K562 (cell line): Measurements from ENCODE around the gene VSIG1. TPM values are rescaled to one million over a fixed set of nuclear protein-coding genes. Genes with fewer than 3 reads are reported as not detected.
A peak's percentile ranks its signal among the peaks of the same experiment; 100 is the strongest.

Source experiments
- ATAC-seq: fragments of 200-7000 bp; cut with Tn5 transposase; 3 replicates; pipeline ENCODE4 v1.9.1; 2020; ENCODE audit warnings: moderate library complexity
- BruUV-seq: library from RNA; stranded (reverse); fragments of 400-500 nt; replicated peaks from 2 replicates; lab custom pipeline; 2021; lab: Mats Ljungman, UMichigan
- CTCF ChIA-PET: fragments of 300-600 bp; formaldehyde crosslinking; extraction: SDS; loops from one replicate; lab custom pipeline; 2021; ENCODE audit warnings: low intra/inter-chr PET ratio; lab: Yijun Ruan, JAX
- POLR2A ChIA-PET: fragments of 300-600, 350-650 bp; sonication (Branson Sonifier 250); formaldehyde crosslinking; extraction: SDS; loops from one replicate; lab custom pipeline; 2021; ENCODE audit warnings: antibody characterized with exemption, inconsistent platforms; lab: Yijun Ruan, JAX
- DNase-seq, 4 experiments: peaks; one replicate each; pipeline versions ENCODE4 v3.0.0 to v3.0.0-alpha.2; 2011 to 2018; ENCODE audit warnings: low spot score in 3 of 4, mixed read lengths in 3 of 4; ENCODE audit errors: extremely low read depth in 1 of 4
- FAIRE-seq: peaks from 2 replicates; lab custom pipeline; 2011; peaks lifted over from hg19 to GRCh38; lab: Jason Lieb, UNC
- H2AFZ ChIP-seq: 2 replicates; pipeline ENCODE4 v1.6.0; 2011; ENCODE audit warnings: low read depth, low read length, control low read depth, inconsistent platforms
- H3K27ac ChIP-seq: fragments of 200-600 bp; 3 replicates; pipeline ENCODE4 v1.8.0; 2011; ENCODE audit warnings: low read depth, mild to moderate bottlenecking, control low read depth, inconsistent platforms, low read length, moderate library complexity, mixed read lengths; ENCODE audit errors: extremely low read depth
- H3K27me3 ChIP-seq, 2 experiments: fragments of 300-600 bp in 1 of 2; 2 replicates in 1 of 2; 3 replicates in 1 of 2; pipeline versions ENCODE4 v1.6.0 to v1.8.0; 2011; ENCODE audit warnings: inconsistent platforms in 2 of 2, low read length in 2 of 2, mild to moderate bottlenecking in 1 of 2, mixed read lengths in 1 of 2, moderate library complexity in 1 of 2; ENCODE audit not compliant: control insufficient read depth in 2 of 2, insufficient read depth in 2 of 2
- H3K36me3 ChIP-seq: fragments of 300-600 bp; 3 replicates; pipeline ENCODE4 v1.8.0; 2011; ENCODE audit warnings: mild to moderate bottlenecking, low read length, inconsistent platforms; ENCODE audit not compliant: control insufficient read depth, insufficient read depth
- H3K4me1 ChIP-seq, 2 experiments: fragments of 200-600 bp in 1 of 2; replicated peaks in 1 of 2; 2 replicates in 1 of 2; 3 replicates in 1 of 2; pipeline versions ENCODE4 v1.5.1 to v1.8.0; 2011; ENCODE audit warnings: inconsistent platforms in 2 of 2, low read length in 2 of 2, mild to moderate bottlenecking in 1 of 2, mixed read lengths in 1 of 2, moderate library complexity in 1 of 2; ENCODE audit not compliant: control insufficient read depth in 2 of 2, insufficient read depth in 2 of 2
- H3K4me2 ChIP-seq: 2 replicates; pipeline ENCODE4 v1.6.1; 2011; ENCODE audit warnings: low read length, control low read depth, inconsistent platforms, mixed read lengths; ENCODE audit not compliant: insufficient read depth
- H3K4me3 ChIP-seq: fragments of 200-600 bp; sonication (generic), shearing (Covaris generic); 2 replicates; pipeline ENCODE4 v1.5.1; 2016; ENCODE audit warnings: control low read depth, inconsistent platforms
- H3K79me2 ChIP-seq: fragments of 200-600 bp; 3 replicates; pipeline ENCODE4 v1.8.0; 2011; ENCODE audit warnings: low read length, inconsistent platforms; ENCODE audit not compliant: control insufficient read depth, insufficient read depth
- H3K9ac ChIP-seq, 2 experiments: 2 replicates each; pipeline versions ENCODE4 v1.6.0 to v1.6.1; 2011; ENCODE audit warnings: low read depth in 2 of 2, low read length in 2 of 2, control low read depth in 1 of 2, inconsistent platforms in 1 of 2, mild to moderate bottlenecking in 1 of 2, mixed read lengths in 1 of 2; ENCODE audit not compliant: insufficient read depth in 1 of 2
- H3K9me1 ChIP-seq: one replicate; pipeline ENCODE4 v1.6.0; 2011; ENCODE audit warnings: inconsistent platforms, mild to moderate bottlenecking, low read length, moderate library complexity; ENCODE audit not compliant: control insufficient read depth, insufficient read depth
- H3K9me3 ChIP-seq: replicated peaks from 2 replicates; pipeline ENCODE4 v1.5.1; 2011; ENCODE audit warnings: low read depth, low read length, inconsistent platforms; ENCODE audit not compliant: control insufficient read depth, insufficient read depth
- H4K20me1 ChIP-seq: replicated peaks from 2 replicates; pipeline ENCODE4 v1.6.1; 2011; ENCODE audit warnings: low read length, inconsistent platforms, mixed read lengths; ENCODE audit not compliant: control insufficient read depth, insufficient read depth
- CXXC5 ChIP-seq: fragments of 250-450 bp; sonication (Bioruptor Pico); IDR thresholded peaks from 2 replicates; pipeline ENCODE4 v1.8.0; 2022; ENCODE audit warnings: inconsistent platforms, mild to moderate bottlenecking, moderate library complexity
- FIP1L1 ChIP-seq: fragments of 200-400 bp; formaldehyde crosslinking; IDR thresholded peaks from 2 replicates; pipeline ENCODE4 v1.6.1; 2018; ENCODE audit warnings: mild to moderate bottlenecking, low read depth, low read length; ENCODE audit not compliant: poor library complexity, severe bottlenecking
- FOXA3 ChIP-seq, 2 experiments: fragments of 450-650 bp in 1 of 2; sonication (generic) in 1 of 2; formaldehyde crosslinking; IDR thresholded peaks in 1 of 2; conservative IDR thresholded peaks in 1 of 2; 2 replicates each; pipeline versions ENCODE4 v1.4.0 to v1.8.0; 2020 to 2022; ENCODE audit warnings: mild to moderate bottlenecking in 2 of 2, missing genetic modification reagents in 1 of 2
- HDAC1 ChIP-seq, 2 experiments: fragments of 450-650 bp; IDR thresholded peaks; 2 replicates each; pipeline ENCODE4 v1.6.1; 2016 to 2017; ENCODE audit warnings: inconsistent platforms in 1 of 2, mild to moderate bottlenecking in 1 of 2, moderate library complexity in 1 of 2
- HDAC3 ChIP-seq: fragments of 450-650 bp; IDR thresholded peaks from 2 replicates; pipeline ENCODE4 v1.6.1; 2018; ENCODE audit warnings: borderline replicate concordance, mild to moderate bottlenecking, moderate library complexity; ENCODE audit not compliant: partially characterized antibody
- MAFK ChIP-seq: IDR thresholded peaks from 2 replicates; pipeline ENCODE4 v1.6.1; 2011; ENCODE audit warnings: low read length, improper control_type of control experiment
- NCOA1 ChIP-seq: fragments of 450-650 bp; IDR thresholded peaks from 2 replicates; pipeline ENCODE4 v1.6.1; 2016; ENCODE audit warnings: low read depth
- RCOR1 ChIP-seq, 2 experiments: IDR thresholded peaks; 2 replicates each; pipeline ENCODE4 v1.6.1; 2012; ENCODE audit warnings: low read depth in 2 of 2, low read length in 2 of 2, borderline replicate concordance in 1 of 2, improper control_type of control experiment in 1 of 2
- SMARCC2 ChIP-seq: fragments of 450-650 bp; IDR thresholded peaks from 2 replicates; pipeline ENCODE4 v1.6.1; 2017; ENCODE audit warnings: antibody characterized with exemption, moderate library complexity, mild to moderate bottlenecking, low read depth
- SOX6 ChIP-seq: fragments of 450-650 bp; IDR thresholded peaks from 2 replicates; pipeline ENCODE4 v1.6.1; 2014; ENCODE audit warnings: mild to moderate bottlenecking
- U2AF2 ChIP-seq: fragments of 200-400 bp; formaldehyde crosslinking; optimal IDR thresholded peaks from 2 replicates; pipeline ENCODE3; 2017; ENCODE audit warnings: low read depth, mild to moderate bottlenecking, low read length
- WGBS: fragments of 100-300 bp; shearing (Covaris generic); methylation state at CpG from one replicate; pipeline ENCODE4 v1.1.6; 2016; ENCODE audit warnings: low coverage, mixed read lengths; ENCODE audit not compliant: insufficient coverage; ENCODE audit errors: missing lambda C conversion rate; 5-methylcytosine and 5-hydroxymethylcytosine counted together
- in situ Hi-C: fragments of 300-500 bp; cut with MboI; formaldehyde crosslinking; loops from 4 replicates; pipeline ENCODE4 v1.15.0; 2018; ENCODE audit warnings: inconsistent platforms, mixed read lengths
- intact Hi-C: fragments of 100-400 bp; cut with micrococcal nuclease; formaldehyde crosslinking; loops from 2 replicates; pipeline ENCODE4 v1.14.2; 2022
- polyA plus RNA-seq, 8 experiments: library from polyadenylated mRNA; depleted of rRNA in 4 of 8; stranded (reverse) in 5 of 8; unstranded in 3 of 8; fragments of >200 nt; fragmentation: Nextera tagmentation in 2 of 8; fragmentation: Illumina TruSeq in 1 of 8; extraction: Ambion mirVana in 2 of 8; extraction: Trizol in 1 of 8; gene quantifications; 2 replicates each; pipeline versions ENCODE4 v1.2.1 to v1.2.3, GENCODE V29; 2011 to 2014; ENCODE audit warnings: inconsistent platforms in 1 of 8, missing spikeins in 1 of 8
- total RNA-seq, 7 experiments: library from RNA; depleted of rRNA in 6 of 7; stranded (reverse); fragments of >200 nt in 6 of 7; fragmentation: Illumina TruSeq in 2 of 7; extraction: Trizol in 2 of 7; gene quantifications; 2 replicates each; pipeline versions ENCODE4 v1.2.1 to v1.2.3, GENCODE V29; 2011 to 2021; ENCODE audit warnings: low replicate concordance in 1 of 7
- TF ChIP-seq, protein P1 (sequence below): fragments of 450-650 bp; conservative IDR thresholded peaks from 2 replicates; pipeline ENCODE4 v1.6.1; 2016; ENCODE audit warnings: missing genetic modification characterization, low read depth, mild to moderate bottlenecking, missing compliant biosample characterization, moderate library complexity
- TF ChIP-seq, protein P2 (sequence below): sonication (generic); formaldehyde crosslinking; IDR thresholded peaks from 2 replicates; pipeline ENCODE4 v1.8.1; 2023; ENCODE audit warnings: mild to moderate bottlenecking, missing genetic modification reagents
- TF ChIP-seq, protein P3 (sequence below): fragments of 450-650 bp; IDR thresholded peaks from one replicate; pipeline ENCODE4 v1.6.1; 2018; ENCODE audit warnings: mild to moderate bottlenecking, moderate library complexity; ENCODE audit not compliant: partially characterized antibody
- TF ChIP-seq, protein P4 (sequence below): IDR thresholded peaks from 2 replicates; pipeline ENCODE4 v1.6.1; 2014; ENCODE audit warnings: antibody characterized with exemption

VSIG1 gene
- total and polyA plus RNA-seq, 9 of the 15 experiments (the other 6 are each of a cell fraction or from before 2014, with no cell fraction given): not detected

DNA sequence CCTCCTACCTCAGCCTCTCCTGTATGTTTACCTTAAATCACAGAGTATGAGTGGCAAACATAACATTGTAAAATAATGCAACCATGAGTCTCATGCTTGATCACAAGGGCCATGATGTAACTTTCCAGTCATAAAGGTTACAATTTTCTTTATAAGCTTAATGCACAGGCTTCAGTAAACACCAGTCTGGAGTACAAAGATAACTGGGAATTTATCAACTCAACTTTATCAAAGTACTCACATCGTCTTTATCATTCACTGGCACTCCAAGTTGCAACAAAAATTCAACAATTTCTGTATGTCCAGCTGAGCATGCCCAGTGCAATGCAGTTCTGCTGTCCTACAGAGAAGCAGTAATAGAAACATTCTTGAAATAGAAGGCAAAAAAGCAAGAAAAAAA lies 43.6 kb downstream of the VSIG1 start:
- FAIRE-seq (peak; percentile 69), DNase-seq (peak in 2 of 4 experiments; percentile 22 to 54), ATAC-seq (peak; percentile 18)
- peaks cover 0 to 8% of the 10 kb centered on the region in 2 experiments; a peak in 2 of 5 replicates for H3K4me1 ChIP-seq
- in situ Hi-C loops (no loop called here), intact Hi-C loops (no loop called here)
- no TSS peak for BruUV-seq
- H3K79me2 ChIP-seq: peaks cover 44% of the 10 kb centered on the region
- peak overlapping the region; percentile 63; the same call in 2 of the 3 replicates for H3K27ac ChIP-seq
- ChIA-PET CTCF (no interaction called here), POLR2A (interaction anchor here (0.6 kb wide), 1 partner anchor 60 kb away, joined by 4 read pairs; no protein-coding TSS in a partner anchor)
- H3K9ac ChIP-seq: peak overlapping the region in 1 of 2 experiments; percentile 91; a peak in 2 of 4 replicates
- H3K9me3 ChIP-seq: no peaks in the 10 kb centered on the region
- H3K27me3 ChIP-seq: no peaks in the 10 kb centered on the region
- no peaks in the 10 kb centered on the region for H4K20me1 ChIP-seq
- peak overlapping the region; percentile 33; the same call in 1 of the 2 replicates for H3K4me3 ChIP-seq
- H3K9me1 ChIP-seq: no peaks in the 10 kb centered on the region
- H2AFZ ChIP-seq: no peak overlapping the region
- peak overlapping the region; percentile 74 for H3K4me2 ChIP-seq
- H3K36me3 ChIP-seq: peaks cover 36% of the 10 kb centered on the region; the same call in 2 of the 3 replicates
- 0% methylated on average over 1 of the region's 1 CpG for WGBS
- TF ChIP-seq FIP1L1: no peak
- peak in 1 of 2 experiments; percentile 89; a peak in 2 of 4 replicates for TF ChIP-seq FOXA3 (CRISPR knock-in tag; conservative IDR thresholded peaks at IDR 0.05 in 1 of 2, IDR thresholded peaks at IDR 0.05 in 1 of 2)
- TF ChIP-seq, protein P1, sequence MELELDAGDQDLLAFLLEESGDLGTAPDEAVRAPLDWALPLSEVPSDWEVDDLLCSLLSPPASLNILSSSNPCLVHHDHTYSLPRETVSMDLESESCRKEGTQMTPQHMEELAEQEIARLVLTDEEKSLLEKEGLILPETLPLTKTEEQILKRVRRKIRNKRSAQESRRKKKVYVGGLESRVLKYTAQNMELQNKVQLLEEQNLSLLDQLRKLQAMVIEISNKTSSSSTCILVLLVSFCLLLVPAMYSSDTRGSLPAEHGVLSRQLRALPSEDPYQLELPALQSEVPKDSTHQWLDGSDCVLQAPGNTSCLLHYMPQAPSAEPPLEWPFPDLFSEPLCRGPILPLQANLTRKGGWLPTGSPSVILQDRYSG (tag): no peak
- TF ChIP-seq SOX6: peak; percentile 91
- TF ChIP-seq, protein P2, sequence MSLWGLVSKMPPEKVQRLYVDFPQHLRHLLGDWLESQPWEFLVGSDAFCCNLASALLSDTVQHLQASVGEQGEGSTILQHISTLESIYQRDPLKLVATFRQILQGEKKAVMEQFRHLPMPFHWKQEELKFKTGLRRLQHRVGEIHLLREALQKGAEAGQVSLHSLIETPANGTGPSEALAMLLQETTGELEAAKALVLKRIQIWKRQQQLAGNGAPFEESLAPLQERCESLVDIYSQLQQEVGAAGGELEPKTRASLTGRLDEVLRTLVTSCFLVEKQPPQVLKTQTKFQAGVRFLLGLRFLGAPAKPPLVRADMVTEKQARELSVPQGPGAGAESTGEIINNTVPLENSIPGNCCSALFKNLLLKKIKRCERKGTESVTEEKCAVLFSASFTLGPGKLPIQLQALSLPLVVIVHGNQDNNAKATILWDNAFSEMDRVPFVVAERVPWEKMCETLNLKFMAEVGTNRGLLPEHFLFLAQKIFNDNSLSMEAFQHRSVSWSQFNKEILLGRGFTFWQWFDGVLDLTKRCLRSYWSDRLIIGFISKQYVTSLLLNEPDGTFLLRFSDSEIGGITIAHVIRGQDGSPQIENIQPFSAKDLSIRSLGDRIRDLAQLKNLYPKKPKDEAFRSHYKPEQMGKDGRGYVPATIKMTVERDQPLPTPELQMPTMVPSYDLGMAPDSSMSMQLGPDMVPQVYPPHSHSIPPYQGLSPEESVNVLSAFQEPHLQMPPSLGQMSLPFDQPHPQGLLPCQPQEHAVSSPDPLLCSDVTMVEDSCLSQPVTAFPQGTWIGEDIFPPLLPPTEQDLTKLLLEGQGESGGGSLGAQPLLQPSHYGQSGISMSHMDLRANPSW (CRISPR knock-in tag): no peak
- 0 out of 2 replicates have a peak, but pooled peaks have one; percentile 26 for TF ChIP-seq SMARCC2
- TF ChIP-seq HDAC3: peak; percentile 81
- TF ChIP-seq CXXC5 (CRISPR knock-in tag): 0 out of 2 replicates have a peak, but pooled peaks have one; percentile 7
- no peak for TF ChIP-seq MAFK
- 0 out of 4 replicates have a peak, but pooled peaks of 1 of the 2 experiments have one; percentile 33 for TF ChIP-seq HDAC1 (IDR thresholded peaks at IDR 0.05)
- TF ChIP-seq, protein P3, sequence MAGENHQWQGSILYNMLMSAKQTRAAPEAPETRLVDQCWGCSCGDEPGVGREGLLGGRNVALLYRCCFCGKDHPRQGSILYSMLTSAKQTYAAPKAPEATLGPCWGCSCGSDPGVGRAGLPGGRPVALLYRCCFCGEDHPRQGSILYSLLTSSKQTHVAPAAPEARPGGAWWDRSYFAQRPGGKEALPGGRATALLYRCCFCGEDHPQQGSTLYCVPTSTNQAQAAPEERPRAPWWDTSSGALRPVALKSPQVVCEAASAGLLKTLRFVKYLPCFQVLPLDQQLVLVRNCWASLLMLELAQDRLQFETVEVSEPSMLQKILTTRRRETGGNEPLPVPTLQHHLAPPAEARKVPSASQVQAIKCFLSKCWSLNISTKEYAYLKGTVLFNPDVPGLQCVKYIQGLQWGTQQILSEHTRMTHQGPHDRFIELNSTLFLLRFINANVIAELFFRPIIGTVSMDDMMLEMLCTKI: no peak
- TF ChIP-seq RCOR1 (IDR thresholded peaks at IDR 0.05; ENCODE audit: borderline replicate concordance in 1 of 2, low read depth in 2 of 2, low read length in 2 of 2): peak in 1 of 2 experiments; percentile 66; a peak in 1 of 4 replicates
- no peak for TF ChIP-seq U2AF2
- TF ChIP-seq, protein P4, sequence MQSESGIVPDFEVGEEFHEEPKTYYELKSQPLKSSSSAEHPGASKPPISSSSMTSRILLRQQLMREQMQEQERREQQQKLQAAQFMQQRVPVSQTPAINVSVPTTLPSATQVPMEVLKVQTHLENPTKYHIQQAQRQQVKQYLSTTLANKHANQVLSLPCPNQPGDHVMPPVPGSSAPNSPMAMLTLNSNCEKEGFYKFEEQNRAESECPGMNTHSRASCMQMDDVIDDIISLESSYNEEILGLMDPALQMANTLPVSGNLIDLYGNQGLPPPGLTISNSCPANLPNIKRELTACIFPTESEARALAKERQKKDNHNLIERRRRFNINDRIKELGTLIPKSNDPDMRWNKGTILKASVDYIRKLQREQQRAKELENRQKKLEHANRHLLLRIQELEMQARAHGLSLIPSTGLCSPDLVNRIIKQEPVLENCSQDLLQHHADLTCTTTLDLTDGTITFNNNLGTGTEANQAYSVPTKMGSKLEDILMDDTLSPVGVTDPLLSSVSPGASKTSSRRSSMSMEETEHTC: 0 out of 2 replicates have a peak, but pooled peaks have one; percentile 27
- TF ChIP-seq NCOA1: 0 out of 2 replicates have a peak, but pooled peaks have one; percentile 31
